Heart left ventricle (tissue), 13 donors: ENCODE data around the gene GSDMA.

Source experiments
- POLR2A ChIP-seq, 2 donors: fragments of 450-650 bp; IDR thresholded peaks; one replicate each; pipeline ENCODE4 v1.6.1; 2017; ENCODE audit warnings: antibody characterized with exemption in 2 of 2, mild to moderate bottlenecking in 2 of 2, moderate library complexity in 2 of 2
- TF ChIP-seq, protein P1 (sequence below), 12 donors: fragments of 200-600 bp; sonication (generic) in 4 of 12; IDR thresholded peaks; one replicate each; pipeline versions ENCODE4 v1.5.0 to v1.8.0; 2018 to 2022; ENCODE audit warnings: antibody characterized with exemption in 12 of 12, mild to moderate bottlenecking in 5 of 12
- donor health status: ischemic (EF 13 %, LVEDD 7.1; RV severe dilation, severe dysfunction).
- donor health status: DM: no; HTN: yes; CAD: no.
- donor health status: DM: no; HTN: no; CAD: no.
- donor health status: ischemic (EF 25% LVEDD 6.9; RV normal size, moderate dysfunction).
- donor health status: ischemic (EF 25% LVEDD 5.7; RV mildly dilated, moderate dysfunction).
- donor health status: ischemic (EF 35%, LVEDD 5.7; RV mildly dilated, moderate dysfunction).
- donor health status: nonischemic (EF 11% LVEDD 7.7; RV severe dilation, severe dysfunction).
- donor health status: DM: yes; HTN: yes; CAD: no.
- donor health status: PGD.
- donor health status: ischemic (EF 29% LVEDD 5.4; RV normal size, mild dysfunction).
- donor health status: nonischemic (EF 23%, LVEDD 6.1; RV moderate dilation, normal function).

DNA sequence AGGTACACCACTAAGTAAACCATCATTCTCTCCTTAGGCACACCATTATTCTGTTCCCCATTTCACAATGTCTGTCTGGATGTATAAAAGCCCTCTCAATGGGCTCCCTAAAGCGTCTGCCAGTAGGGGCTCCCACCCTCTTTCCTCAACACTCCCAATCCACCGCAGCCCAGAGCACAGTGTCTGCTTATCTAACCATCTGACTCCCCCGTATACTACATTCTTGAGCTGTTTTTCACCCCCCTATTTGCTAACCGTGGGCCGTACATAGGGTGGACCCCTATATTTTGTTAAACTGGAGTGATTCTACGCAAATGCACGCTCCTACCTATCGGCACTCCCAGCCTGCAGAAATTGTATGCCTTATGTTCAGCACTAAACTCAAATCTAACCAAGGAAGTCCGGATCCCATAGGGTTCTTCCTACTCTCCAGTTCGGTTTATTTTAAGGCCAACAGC lies 17.1 kb downstream of the GSDMA start:
- TF ChIP-seq, protein P1, sequence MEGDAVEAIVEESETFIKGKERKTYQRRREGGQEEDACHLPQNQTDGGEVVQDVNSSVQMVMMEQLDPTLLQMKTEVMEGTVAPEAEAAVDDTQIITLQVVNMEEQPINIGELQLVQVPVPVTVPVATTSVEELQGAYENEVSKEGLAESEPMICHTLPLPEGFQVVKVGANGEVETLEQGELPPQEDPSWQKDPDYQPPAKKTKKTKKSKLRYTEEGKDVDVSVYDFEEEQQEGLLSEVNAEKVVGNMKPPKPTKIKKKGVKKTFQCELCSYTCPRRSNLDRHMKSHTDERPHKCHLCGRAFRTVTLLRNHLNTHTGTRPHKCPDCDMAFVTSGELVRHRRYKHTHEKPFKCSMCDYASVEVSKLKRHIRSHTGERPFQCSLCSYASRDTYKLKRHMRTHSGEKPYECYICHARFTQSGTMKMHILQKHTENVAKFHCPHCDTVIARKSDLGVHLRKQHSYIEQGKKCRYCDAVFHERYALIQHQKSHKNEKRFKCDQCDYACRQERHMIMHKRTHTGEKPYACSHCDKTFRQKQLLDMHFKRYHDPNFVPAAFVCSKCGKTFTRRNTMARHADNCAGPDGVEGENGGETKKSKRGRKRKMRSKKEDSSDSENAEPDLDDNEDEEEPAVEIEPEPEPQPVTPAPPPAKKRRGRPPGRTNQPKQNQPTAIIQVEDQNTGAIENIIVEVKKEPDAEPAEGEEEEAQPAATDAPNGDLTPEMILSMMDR (IDR thresholded peaks at IDR 0.05), result peak in 1 of 12 donors; percentile 4
- no peak for TF ChIP-seq POLR2A (IDR thresholded peaks at IDR 0.05)
